Fibroblast of lung (primary cell): ENCODE measurements around the gene CDC16. TPM values are rescaled to one million over a fixed set of nuclear protein-coding genes. Genes with fewer than 3 reads are reported as not detected.
A peak's percentile ranks its signal among the peaks of the same experiment; 100 is the strongest.

ENCODE experiments used
- DNase-seq, 2 donors: peaks; one replicate each; pipeline versions ENCODE4 v3.0.0 to v3.0.0-alpha.2; 2010; ENCODE audit warnings: low read depth in 2 of 2
- H2AFZ ChIP-seq: 2 replicates; pipeline ENCODE4 v1.5.1; 2012; ENCODE audit warnings: low read length, control low read depth, inconsistent platforms
- H3K27ac ChIP-seq: 2 replicates; pipeline ENCODE4 v1.5.1; 2011; ENCODE audit warnings: low read length, control low read depth; ENCODE audit not compliant: insufficient read depth
- H3K27me3 ChIP-seq: 2 replicates; pipeline ENCODE4 v1.5.1; 2011; ENCODE audit warnings: mild to moderate bottlenecking, low read length; ENCODE audit not compliant: control insufficient read depth, insufficient read depth
- H3K36me3 ChIP-seq: 2 replicates; pipeline ENCODE4 v1.5.1; 2011; ENCODE audit warnings: low read length; ENCODE audit not compliant: control insufficient read depth, insufficient read depth
- H3K4me1 ChIP-seq: 2 replicates; pipeline ENCODE4 v1.5.1; 2011; ENCODE audit warnings: low read length; ENCODE audit not compliant: control insufficient read depth, insufficient read depth; ENCODE audit errors: extremely low read depth
- H3K4me2 ChIP-seq: 2 replicates; pipeline ENCODE4 v1.5.1; 2011; ENCODE audit warnings: low read length, control low read depth; ENCODE audit not compliant: insufficient read depth; ENCODE audit errors: extremely low read depth
- H3K4me3 ChIP-seq, 4 experiments: fragments of 200-600 bp in 1 of 4; sonication (generic) in 1 of 4; replicated peaks in 1 of 4; 2 replicates each; pipeline ENCODE4 v1.5.1; 2011 to 2016; ENCODE audit warnings: low read length in 4 of 4, low read depth in 3 of 4, mild to moderate bottlenecking in 3 of 4, control low read depth in 2 of 4, inconsistent platforms in 1 of 4, mixed read lengths in 1 of 4; ENCODE audit not compliant: insufficient read depth in 1 of 4; ENCODE audit errors: control extremely low read depth in 1 of 4
- H3K79me2 ChIP-seq: 2 replicates; pipeline ENCODE4 v1.5.1; 2012; ENCODE audit warnings: mild to moderate bottlenecking, low read length, inconsistent platforms; ENCODE audit not compliant: control insufficient read depth, insufficient read depth
- H3K9ac ChIP-seq: 2 replicates; pipeline ENCODE4 v1.5.1; 2011; ENCODE audit warnings: mild to moderate bottlenecking, low read length, control low read depth; ENCODE audit not compliant: insufficient read depth
- H3K9me3 ChIP-seq: 2 replicates; pipeline ENCODE4 v1.5.1; 2012; ENCODE audit warnings: low read depth, low read length; ENCODE audit not compliant: control insufficient read depth, insufficient read depth
- H4K20me1 ChIP-seq: 2 replicates; pipeline ENCODE4 v1.5.1; 2011; ENCODE audit warnings: low read length; ENCODE audit not compliant: control insufficient read depth, insufficient read depth; ENCODE audit errors: extremely low read depth
- EZH2 ChIP-seq: IDR thresholded peaks from 2 replicates; pipeline ENCODE4 v1.5.1; 2012; ENCODE audit warnings: low read length, control low read depth, mild to moderate bottlenecking; ENCODE audit errors: missing control alignments
- polyA plus RNA-seq, 2 donors: library from polyadenylated mRNA; depleted of rRNA in 1 of 2; stranded (reverse) in 1 of 2; unstranded in 1 of 2; fragments of >200 nt; gene quantifications; 2 replicates each; pipeline ENCODE4 v1.2.1, GENCODE V29; 2011 to 2012; ENCODE audit warnings: missing spikeins in 1 of 2
- total RNA-seq: library from RNA; depleted of rRNA; stranded (reverse); fragments of >200 nt; gene quantifications from 2 replicates; pipeline ENCODE4 v1.2.1, GENCODE V29; 2014
- TF ChIP-seq, protein P1 (sequence below), 2 donors: IDR thresholded peaks in 1 of 2; conservative IDR thresholded peaks in 1 of 2; 1 replicate in 1 of 2; 2 replicates in 1 of 2; pipeline ENCODE4 v1.5.1; 2011 to 2012; ENCODE audit warnings: low read length in 2 of 2, control low read depth in 1 of 2, inconsistent platforms in 1 of 2, low read depth in 1 of 2, mild to moderate bottlenecking in 1 of 2

CDC16 gene
- total and polyA plus RNA-seq, 2 donors (not counting 1 experiment from before 2014, with no cell fraction given) = 52.2 to 101 TPM

DNA sequence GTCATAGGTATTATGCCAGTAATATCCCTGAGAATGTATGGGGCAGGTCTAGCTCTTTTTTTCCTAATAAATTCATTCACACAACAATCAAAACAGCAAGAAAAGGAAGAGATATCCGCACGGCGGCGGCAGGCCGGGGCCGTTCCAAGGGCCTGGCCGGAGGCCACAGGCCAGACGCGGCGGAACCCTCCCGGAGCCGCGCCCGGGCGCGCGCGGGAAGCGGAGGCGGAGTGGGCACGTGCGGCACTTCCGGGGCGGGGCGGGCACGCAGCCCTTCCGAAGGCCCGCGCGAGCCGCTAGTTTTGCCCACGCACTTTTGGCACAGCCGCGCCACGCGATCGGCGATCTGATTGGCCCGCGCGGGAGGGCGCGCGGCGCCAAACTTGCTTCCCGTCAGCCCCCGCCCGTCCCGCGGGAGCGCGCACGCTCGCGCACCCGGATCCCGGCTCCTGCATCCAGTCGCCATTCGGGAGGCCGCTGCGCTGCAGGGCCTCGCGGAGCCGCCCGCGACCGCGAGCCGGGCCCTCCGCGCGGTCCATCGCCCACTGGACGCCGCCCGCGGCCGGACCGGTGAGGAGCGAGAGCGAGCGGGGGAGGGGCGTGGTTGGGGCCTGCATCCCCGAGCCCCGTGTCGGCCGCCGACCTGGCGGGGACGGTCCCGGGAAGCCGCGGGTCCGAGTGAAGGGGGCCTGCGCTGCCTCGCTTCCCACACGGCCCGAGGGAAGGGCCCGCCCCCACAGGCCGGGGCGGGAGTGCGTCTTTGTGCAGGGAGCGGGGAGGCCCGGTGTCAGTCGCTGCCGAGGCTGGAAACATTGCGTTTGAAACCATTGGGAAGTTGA, 79.6 kb downstream of the CDC16 start, which contains the start of gene CHAMP1:
Gene CHAMP1, plus strand, starts transcription at position 430 of the 839 bp plus-strand sequence. CDS start 9,340 bp downstream, outside the sequence.
- Histone ChIP-seq H4K20me1 (peaks cover 3% of the 10 kb centered on the region), H3K4me1 (peaks cover 13% of the 10 kb centered on the region), H3K27me3 (no peaks in the 10 kb centered on the region), H3K9ac (peak within 1 kb of the TSS; percentile 91), H3K4me2 (peak within 1 kb of the TSS; percentile 94), H3K79me2 (peaks cover 44% of the 10 kb centered on the region), H3K9me3 (no peaks in the 10 kb centered on the region), H3K4me3 (peak within 1 kb of the TSS; percentile 67 to 90 (median 88)), H3K36me3 (no peaks in the 10 kb centered on the region), H3K27ac (peak within 1 kb of the TSS; percentile 88), H2AFZ (peak within 1 kb of the TSS; percentile 72)
- TF ChIP-seq, protein P1, sequence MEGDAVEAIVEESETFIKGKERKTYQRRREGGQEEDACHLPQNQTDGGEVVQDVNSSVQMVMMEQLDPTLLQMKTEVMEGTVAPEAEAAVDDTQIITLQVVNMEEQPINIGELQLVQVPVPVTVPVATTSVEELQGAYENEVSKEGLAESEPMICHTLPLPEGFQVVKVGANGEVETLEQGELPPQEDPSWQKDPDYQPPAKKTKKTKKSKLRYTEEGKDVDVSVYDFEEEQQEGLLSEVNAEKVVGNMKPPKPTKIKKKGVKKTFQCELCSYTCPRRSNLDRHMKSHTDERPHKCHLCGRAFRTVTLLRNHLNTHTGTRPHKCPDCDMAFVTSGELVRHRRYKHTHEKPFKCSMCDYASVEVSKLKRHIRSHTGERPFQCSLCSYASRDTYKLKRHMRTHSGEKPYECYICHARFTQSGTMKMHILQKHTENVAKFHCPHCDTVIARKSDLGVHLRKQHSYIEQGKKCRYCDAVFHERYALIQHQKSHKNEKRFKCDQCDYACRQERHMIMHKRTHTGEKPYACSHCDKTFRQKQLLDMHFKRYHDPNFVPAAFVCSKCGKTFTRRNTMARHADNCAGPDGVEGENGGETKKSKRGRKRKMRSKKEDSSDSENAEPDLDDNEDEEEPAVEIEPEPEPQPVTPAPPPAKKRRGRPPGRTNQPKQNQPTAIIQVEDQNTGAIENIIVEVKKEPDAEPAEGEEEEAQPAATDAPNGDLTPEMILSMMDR (conservative IDR thresholded peaks at IDR 0.05 in 1 of 2, IDR thresholded peaks at IDR 0.05 in 1 of 2; ENCODE audit: low read depth in 1 of 2, low read length in 2 of 2) = no peak
- TF ChIP-seq EZH2 = no peak
- DNase-seq = peak; percentile 96

DNA sequence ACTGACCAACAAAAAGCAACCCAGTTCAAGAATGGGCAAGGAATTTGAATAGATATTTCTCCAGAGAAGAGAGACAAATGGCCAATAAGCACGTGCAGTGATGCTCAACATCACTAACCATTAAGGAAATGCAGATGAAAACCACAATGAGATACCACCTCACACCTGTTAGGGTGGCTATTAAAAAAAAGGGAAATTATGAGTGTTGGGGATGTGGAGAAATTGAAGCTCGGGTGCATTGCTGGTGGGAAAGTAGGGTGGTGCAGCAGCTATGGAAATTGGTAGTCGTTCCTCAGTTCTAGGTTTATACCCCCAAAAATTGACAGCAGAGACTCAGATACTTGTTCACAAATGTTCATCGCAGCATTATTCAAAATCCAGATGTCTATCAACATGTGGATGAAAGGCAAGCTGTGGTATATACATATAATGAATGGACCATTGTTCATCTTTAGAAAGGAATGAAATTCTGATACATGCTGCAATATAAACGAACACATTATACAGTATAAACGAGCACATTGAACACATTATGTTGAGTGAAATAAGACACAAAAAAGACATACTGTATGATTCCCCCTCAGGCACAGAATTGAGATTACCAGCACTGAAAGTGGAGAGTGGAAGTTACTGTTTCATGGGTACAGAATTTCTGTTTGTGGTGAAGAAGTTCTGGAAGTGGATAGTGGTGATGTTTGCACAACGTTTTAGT, 80.5 kb downstream of the CDC16 start:
- peak overlapping the region; percentile 88 for H3K27ac ChIP-seq
- TF ChIP-seq EZH2 = no peak
- TF ChIP-seq, protein P1 (conservative IDR thresholded peaks at IDR 0.05 in 1 of 2, IDR thresholded peaks at IDR 0.05 in 1 of 2; ENCODE audit: low read depth in 1 of 2, low read length in 2 of 2) = no peak
- peak overlapping the region; percentile 91 for H3K9ac ChIP-seq
- peaks cover 2% of the 10 kb centered on the region for H3K36me3 ChIP-seq
- H3K4me1 ChIP-seq = peaks cover 20% of the 10 kb centered on the region
- H3K4me2 ChIP-seq = peak overlapping the region; percentile 94
- peak in 1 of 2 donors; percentile 6 for DNase-seq
- H4K20me1 ChIP-seq = peaks cover 5% of the 10 kb centered on the region
- H3K4me3 ChIP-seq = peak overlapping the region; percentile 67 to 90 (median 88)
- H3K79me2 ChIP-seq = peaks cover 50% of the 10 kb centered on the region
- H2AFZ ChIP-seq = no peak overlapping the region
- H3K27me3 ChIP-seq = no peaks in the 10 kb centered on the region
- H3K9me3 ChIP-seq = no peaks in the 10 kb centered on the region

DNA sequence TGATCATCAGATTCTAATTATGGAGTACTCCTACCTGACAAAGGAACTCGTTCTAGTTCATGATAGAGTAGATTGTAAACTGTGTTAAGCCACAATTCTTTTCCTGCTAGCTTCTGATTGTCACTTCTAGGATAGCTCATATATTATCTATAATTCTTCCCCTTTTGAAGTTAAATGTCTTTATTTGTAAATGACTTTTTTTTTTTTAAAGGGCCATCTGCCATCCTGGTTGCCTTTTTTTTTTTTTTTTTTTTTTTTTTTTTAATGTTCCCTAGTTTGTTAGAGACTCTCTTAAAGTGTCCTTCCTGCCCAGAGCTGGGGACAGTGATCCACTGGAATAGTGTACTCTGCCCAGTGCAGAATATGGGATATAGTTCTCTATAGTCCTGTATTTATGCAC, 83.9 kb downstream of the CDC16 start:
- H3K27ac ChIP-seq = peak overlapping the region; percentile 77
- H3K9ac ChIP-seq = no peak overlapping the region
- TF ChIP-seq EZH2 = no peak
- TF ChIP-seq, protein P1 (conservative IDR thresholded peaks at IDR 0.05 in 1 of 2, IDR thresholded peaks at IDR 0.05 in 1 of 2; ENCODE audit: low read depth in 1 of 2, low read length in 2 of 2) = no peak
- H3K4me1 ChIP-seq = peaks cover 19% of the 10 kb centered on the region
- no peaks in the 10 kb centered on the region for H3K9me3 ChIP-seq
- peak overlapping the region; percentile 17 for H3K4me2 ChIP-seq
- H2AFZ ChIP-seq = no peak overlapping the region
- H3K79me2 ChIP-seq = peaks cover 70% of the 10 kb centered on the region
- no peak for DNase-seq
- peaks cover 5% of the 10 kb centered on the region for H4K20me1 ChIP-seq
- peak overlapping the region in 1 of 4 experiments; percentile 16 for H3K4me3 ChIP-seq
- peaks cover 8% of the 10 kb centered on the region for H3K36me3 ChIP-seq
- no peaks in the 10 kb centered on the region for H3K27me3 ChIP-seq
